HG03280 (cell line): Measurements from ENCODE around the gene SAMD14.

Experiments
- ATAC-seq: cut with Tn5 transposase; IDR thresholded peaks from one replicate; pipeline ENCODE4 v1.9.1; 2021; ENCODE audit warnings: mild to moderate bottlenecking, moderate library complexity; ENCODE audit not compliant: unreplicated experiment

The SAMD14 gene

DNA sequence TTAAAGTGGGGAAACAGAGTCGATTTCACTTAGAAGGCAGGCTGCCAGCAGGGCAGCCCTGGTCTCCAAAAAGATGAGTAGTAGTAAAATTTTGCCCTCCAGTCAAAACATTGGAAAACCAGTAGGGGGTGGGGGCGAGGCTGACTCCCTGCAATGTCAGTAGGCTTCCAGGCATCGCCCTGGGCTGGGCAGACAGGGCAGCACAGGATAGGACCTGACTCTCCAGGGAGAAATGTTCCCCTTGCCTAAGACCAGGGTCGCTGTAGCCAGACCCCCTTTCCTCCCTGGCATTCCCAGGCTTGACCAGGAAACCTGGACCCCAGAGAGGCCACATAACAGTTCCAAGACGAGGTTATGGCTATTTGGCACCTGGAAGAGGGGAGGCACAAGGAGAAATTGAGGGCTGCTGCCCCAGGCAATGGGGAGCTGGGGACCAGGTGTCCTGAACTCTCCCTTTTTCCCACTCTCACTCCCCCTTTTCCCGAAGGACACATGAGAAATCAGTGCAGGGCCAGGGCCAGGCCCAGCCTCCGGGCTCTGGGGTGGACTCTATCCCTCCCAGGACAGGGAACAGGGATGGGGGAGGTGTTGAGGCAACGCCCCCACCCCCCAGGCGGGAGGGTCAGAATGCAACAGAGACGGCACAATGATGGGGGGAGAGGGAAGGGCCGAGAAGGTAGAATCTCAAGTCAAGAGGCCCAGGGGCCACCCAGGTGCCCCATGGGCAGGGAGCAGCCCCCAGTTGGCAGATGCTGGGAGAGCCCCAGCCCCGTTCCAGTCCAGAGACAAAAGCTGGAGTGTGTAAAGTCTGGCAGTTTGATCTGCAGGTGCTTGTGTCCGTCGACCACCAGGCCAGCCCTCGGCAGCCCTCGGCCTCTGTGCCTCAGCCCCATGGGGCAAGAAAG is 4.5 kb upstream of the SAMD14 start:
- ATAC-seq: no peak

GRCh38 chr17:50133769-50134099 is 3.8 kb upstream of the SAMD14 start:
- ATAC-seq: no peak

GRCh38 chr17:50133028-50133768 is 3.2 kb upstream of the SAMD14 start:
- ATAC-seq: no peak

- no peak for ATAC-seq
Measured at GRCh38 chr17:50132104-50132794, 2.3 kb upstream of the SAMD14 start.

- ATAC-seq: no peak
Measured at GRCh38 chr17:50130559-50131305, 772 bp upstream of the SAMD14 start.

- no peak for ATAC-seq
Measured at GRCh38 chr17:50129353-50129727, 620 bp downstream of the SAMD14 start.

DNA sequence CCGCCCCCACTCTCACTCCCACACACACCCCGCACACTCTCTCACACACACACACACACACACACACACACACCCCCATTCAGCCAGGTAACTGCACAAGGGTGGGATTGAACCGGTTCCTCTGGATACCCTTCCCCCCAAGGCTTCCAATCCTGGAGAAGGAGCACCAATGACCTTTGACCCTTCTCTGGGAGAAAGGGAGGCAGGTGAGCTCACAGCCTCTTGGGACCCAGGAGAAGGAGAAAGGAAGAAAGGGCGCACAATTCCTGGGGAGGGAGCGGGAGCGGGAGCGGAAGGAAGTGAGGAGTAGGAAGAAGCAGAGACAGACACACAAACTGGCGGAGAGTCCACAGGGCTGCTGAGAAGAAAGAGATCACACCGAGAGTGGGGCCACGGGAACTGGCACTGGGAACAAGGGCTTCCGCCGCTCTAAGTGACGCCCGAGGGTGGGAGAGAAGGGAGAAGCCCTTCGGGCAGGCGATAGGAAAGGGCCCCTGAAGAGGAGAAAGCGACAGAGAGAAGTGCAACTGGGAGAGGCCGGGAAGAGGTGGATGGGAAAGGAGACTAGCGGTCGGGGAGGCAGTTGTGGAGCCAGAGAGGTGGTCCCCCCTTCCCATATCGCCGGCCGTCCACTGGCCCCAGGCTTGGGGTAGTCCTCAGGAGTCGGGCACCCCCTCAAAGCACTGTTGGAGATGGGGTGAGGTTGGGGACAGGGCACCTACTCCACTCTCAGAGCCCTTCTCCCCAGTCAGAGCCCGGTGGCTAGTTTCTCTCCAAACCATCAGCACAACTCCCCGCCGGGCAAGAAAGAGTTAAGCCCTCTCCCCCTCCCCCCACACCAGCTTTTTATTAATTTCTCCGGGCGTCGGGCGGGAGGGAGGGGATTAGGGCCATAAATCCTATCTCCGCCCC is 1.3 kb downstream of the SAMD14 start:
- no peak for ATAC-seq

DNA sequence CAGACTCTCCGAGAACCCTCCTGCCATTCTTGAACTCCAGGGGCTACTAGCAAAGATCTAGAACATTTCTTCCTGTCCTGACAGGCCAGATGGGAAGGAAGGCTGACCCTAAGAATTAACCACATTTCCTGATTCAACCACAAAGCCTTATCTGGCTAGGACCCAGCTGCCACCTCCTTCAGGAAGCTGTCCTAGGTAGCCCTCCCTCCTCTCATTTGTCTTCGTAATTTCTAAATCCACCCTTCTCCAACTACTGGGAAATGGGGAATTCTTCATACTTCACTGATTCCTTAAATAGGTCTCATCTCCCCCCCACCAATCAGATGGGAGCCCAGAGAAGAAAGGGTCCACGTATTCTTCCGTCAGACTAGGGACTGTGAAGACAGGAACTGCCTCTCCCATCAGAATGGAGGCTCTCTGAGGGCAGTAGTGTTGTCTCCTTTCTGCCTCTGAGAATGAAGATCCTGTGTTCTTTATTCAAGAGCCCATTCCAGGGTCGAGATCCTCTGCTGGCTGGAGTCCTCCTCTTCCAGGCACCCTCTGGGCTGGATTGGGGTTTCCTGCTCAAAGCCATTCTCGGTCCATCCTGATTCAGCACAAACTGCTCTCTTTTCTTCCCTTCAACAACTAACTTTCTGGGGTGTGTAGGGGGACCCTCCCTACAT is 2.1 kb downstream of the SAMD14 start:
- no peak for ATAC-seq

GRCh38 chr17:50125420-50125997 is 4.5 kb downstream of the SAMD14 start:
- ATAC-seq: no peak

DNA sequence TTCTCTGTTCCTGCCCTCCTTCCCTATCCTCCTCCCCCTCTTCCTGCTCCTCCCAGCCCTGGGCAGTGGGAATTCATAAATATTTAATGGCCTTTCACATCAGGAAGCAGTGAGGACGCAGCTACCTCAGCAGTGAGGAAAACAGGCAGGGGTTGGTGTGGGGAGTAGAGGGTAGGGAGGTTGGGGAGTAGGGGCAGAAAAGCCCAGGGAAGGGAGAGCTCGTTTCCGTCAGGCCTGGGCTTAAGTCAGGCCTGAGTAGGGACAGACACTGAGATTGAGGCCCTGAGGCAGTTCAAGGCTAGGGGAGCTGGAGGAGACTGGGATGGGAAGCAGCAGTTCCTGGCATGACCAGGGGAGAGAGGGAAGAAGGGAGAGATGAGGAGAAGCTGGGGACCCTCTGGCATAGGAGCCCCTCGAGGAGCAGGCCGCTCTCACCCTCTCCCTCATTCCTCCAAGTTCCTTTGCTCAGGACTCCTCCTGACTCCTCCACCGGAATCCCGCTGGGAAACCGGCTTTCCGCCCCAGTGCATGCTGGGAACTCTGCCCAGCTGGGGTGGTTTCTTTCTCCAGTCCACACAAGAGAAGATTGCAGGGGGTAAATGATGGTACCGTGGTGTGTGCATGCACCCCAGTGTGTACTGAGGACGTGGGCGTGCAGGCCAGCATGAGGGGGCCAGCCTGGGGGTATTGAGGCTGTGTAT is 6.2 kb downstream of the SAMD14 start:
- ATAC-seq: no peak

DNA sequence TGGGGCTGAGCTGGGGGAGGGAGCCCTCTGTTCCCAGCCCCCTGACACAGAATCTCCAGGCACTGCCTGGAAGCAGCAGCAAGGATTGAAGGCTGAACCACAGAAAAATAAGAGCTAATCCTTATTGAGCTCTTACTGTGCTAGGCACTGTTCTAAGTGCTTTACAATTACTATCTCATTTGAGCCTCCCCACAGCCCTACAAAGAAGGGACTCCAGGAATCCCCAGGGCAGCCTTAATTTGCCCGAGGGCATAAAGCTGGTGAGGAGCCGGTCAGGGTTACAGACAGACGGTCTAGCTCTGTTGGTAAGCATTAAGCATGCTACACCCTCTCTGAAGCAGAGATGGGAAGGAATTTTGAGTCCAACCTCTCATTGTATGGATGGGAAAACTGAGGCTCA is 7.0 kb downstream of the SAMD14 start:
- ATAC-seq: no peak

DNA sequence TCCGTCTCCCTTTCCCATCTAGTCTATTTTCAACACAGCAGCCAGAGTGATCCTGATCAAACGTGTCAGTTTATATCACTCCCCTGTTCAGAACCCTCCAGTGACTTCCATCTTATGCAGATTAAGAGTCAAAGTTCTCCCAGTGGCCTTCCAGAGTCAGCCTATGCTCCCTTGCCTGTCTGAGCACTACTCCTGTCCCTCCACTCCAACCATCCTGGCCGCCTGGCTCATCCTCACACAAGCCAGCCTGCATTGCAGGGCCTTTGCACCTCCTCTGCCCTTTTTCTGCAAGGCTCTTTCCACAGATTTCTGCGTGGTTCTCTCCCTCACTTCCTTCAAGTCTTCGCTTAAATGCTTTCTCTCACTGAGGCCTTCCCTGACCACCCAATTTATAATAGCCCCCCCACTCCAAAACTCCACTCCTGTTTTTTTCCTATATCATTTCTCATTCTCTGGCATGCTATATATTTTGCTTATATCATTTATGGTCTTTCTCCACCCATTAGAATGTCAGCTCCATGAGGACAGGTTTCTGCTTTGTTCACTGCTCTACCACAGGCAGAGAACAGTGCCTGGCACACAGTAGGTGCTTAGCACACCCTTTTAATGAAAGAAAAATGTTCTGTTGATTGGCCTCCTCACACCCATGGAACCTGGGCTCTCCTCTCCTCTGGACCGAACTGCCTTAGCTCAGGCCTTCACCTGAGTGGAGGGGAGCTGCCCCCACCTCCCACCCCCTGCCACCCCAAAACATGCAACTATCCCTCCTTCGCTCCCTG is 9.3 kb downstream of the SAMD14 start:
- ATAC-seq: no peak

GRCh38 chr17:50118828-50119218 is 11.1 kb downstream of the SAMD14 start:
- ATAC-seq: no peak

- ATAC-seq: no peak
Measured at GRCh38 chr17:50118076-50118827, 11.7 kb downstream of the SAMD14 start.

- ATAC-seq: peak; percentile 58
Measured at GRCh38 chr17:50117202-50118051, 12.5 kb downstream of the SAMD14 start.

DNA sequence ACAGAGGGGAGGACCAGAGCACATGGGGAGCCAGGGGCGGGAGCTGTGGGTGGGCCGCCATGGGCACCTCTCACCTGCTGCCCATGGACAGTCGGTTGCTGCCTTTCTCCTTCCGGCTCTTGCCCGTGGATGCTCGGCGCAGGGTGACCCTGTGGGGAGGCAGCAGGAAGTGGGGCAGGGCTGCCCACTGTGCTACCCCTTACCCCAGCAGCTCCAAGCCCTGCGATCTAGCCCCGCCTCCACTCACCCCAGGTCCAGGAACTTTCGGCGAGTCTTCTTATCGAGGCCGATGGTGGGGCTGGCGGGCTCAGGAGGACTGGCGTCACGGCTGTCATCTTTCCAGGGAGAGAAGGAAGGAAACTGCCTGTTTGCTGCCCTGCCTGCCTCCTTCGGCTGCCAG is 14.2 kb downstream of the SAMD14 start:
- no peak for ATAC-seq
